ENCODE measurements around the gene PPIP5K1. TPM values are rescaled to one million over a fixed set of nuclear protein-coding genes. Genes with fewer than 3 reads are reported as not detected.

PPIP5K1 gene
- total RNA-seq, 1 experiment from 2014 or later = 34.4 TPM

DNA sequence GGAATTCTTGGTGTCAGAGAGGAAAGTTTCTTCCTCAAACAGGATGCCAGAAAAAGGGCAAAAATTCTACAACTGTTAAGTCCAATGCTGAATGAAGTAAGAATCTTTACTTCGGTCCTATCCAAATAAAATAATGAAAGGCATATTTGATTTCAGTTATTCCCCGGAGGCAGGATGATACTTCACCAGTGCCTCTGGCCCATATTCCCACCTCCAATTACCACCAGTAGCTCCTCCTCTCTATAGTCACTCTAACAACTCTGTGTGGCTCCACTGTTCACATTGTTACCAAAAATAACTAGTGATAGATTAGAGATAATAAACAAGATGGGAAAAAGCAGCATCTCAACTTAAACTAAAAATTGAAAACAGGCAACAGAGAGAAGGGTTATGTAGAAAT is 51.9 kb downstream of the PPIP5K1 start (continued):
- TF ChIP-seq, protein P1, sequence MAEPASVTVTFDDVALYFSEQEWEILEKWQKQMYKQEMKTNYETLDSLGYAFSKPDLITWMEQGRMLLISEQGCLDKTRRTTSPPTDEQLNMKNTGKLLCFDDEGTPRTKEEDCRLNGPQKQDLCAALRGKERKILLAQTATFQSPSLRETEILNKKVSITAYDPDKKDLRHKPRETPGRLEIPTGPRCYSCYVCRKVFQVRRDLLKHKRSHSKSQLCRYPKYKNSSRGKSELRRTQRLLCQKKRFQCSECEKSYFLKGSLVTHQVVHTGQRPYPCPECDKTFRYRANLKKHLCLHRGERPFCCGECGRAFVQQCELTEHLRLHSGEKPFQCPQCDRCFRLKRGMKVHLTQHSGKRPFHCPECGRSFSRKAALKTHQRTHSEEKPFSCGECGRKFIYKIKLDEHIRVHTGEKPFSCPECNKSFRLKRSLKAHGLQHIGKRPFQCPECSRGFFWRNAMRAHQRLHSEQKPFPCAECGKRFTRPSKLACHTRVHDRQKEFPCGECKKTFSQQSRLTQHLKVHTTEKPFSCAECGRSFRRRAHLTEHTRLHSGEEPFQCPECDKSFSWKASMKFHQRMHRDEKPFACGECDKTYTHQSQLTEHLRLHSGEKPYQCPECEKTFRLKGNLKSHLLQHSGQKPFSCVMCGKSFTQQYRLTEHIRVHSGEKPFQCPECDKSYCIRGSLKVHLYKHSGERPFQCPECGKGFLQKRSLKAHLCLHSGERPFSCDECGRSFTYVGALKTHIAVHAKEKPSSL (CRISPR knock-in tag; conservative IDR thresholded peaks at IDR 0.05) = no peak
- TF ChIP-seq, protein P2, sequence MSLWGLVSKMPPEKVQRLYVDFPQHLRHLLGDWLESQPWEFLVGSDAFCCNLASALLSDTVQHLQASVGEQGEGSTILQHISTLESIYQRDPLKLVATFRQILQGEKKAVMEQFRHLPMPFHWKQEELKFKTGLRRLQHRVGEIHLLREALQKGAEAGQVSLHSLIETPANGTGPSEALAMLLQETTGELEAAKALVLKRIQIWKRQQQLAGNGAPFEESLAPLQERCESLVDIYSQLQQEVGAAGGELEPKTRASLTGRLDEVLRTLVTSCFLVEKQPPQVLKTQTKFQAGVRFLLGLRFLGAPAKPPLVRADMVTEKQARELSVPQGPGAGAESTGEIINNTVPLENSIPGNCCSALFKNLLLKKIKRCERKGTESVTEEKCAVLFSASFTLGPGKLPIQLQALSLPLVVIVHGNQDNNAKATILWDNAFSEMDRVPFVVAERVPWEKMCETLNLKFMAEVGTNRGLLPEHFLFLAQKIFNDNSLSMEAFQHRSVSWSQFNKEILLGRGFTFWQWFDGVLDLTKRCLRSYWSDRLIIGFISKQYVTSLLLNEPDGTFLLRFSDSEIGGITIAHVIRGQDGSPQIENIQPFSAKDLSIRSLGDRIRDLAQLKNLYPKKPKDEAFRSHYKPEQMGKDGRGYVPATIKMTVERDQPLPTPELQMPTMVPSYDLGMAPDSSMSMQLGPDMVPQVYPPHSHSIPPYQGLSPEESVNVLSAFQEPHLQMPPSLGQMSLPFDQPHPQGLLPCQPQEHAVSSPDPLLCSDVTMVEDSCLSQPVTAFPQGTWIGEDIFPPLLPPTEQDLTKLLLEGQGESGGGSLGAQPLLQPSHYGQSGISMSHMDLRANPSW (CRISPR knock-in tag; conservative IDR thresholded peaks at IDR 0.05; ENCODE audit: low read depth) = no peak
- TF ChIP-seq FOXP1 (CRISPR knock-in tag; IDR thresholded peaks at IDR 0.05; ENCODE audit: borderline replicate concordance) (no peak), NFE2L1 (CRISPR knock-in tag; IDR thresholded peaks at IDR 0.05) (no peak), HMGA2 (CRISPR knock-in tag; IDR thresholded peaks at IDR 0.05) (no peak), EMX1 (CRISPR knock-in tag; IDR thresholded peaks at IDR 0.05) (no peak), RORB (CRISPR knock-in tag; IDR thresholded peaks at IDR 0.05) (no peak), ZNF512 (CRISPR knock-in tag; IDR thresholded peaks at IDR 0.05; ENCODE audit: borderline replicate concordance) (no peak), GRHL2 (CRISPR knock-in tag; IDR thresholded peaks at IDR 0.05; ENCODE audit: insufficient replicate concordance, severe bottlenecking) (no peak), ZNF263 (CRISPR knock-in tag; IDR thresholded peaks at IDR 0.05; ENCODE audit: low read depth) (no peak), MLX (CRISPR knock-in tag; IDR thresholded peaks at IDR 0.05) (no peak)
- TF ChIP-seq, protein P3, sequence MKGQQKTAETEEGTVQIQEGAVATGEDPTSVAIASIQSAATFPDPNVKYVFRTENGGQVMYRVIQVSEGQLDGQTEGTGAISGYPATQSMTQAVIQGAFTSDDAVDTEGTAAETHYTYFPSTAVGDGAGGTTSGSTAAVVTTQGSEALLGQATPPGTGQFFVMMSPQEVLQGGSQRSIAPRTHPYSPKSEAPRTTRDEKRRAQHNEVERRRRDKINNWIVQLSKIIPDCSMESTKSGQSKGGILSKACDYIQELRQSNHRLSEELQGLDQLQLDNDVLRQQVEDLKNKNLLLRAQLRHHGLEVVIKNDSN (CRISPR knock-in tag; IDR thresholded peaks at IDR 0.05) = no peak
- TF ChIP-seq, protein P4, sequence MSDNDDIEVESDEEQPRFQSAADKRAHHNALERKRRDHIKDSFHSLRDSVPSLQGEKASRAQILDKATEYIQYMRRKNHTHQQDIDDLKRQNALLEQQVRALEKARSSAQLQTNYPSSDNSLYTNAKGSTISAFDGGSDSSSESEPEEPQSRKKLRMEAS (CRISPR knock-in tag; IDR thresholded peaks at IDR 0.05) = no peak

DNA sequence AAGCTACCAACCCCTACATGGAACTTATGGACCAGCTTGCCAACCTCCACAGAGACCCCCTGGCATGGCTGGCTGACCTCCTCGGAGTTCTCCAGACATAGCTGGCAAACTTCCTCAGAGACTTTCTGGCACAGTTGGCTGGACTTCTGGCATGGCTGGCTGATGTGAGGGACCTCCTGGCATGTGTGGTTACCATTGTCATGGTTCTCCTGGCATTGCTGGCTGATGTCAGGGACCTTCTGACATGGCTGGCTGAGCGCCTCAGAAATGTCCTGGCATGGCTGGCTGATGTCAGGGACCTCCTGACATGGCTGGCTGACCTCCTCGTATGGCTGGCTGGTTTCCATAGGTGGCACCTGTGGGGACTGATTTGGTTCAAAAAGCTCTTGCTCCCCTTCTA is 55.1 kb downstream of the PPIP5K1 start:
- H3K4me1 Mint-ChIP-seq = peaks cover 21% of the 10 kb centered on the region
- TF ChIP-seq, protein P4 (CRISPR knock-in tag; IDR thresholded peaks at IDR 0.05) = no peak
- no peak for TF ChIP-seq KAT7 (CRISPR knock-in tag; IDR thresholded peaks at IDR 0.05; ENCODE audit: borderline replicate concordance)
- no peak for TF ChIP-seq FOXP1 (CRISPR knock-in tag; IDR thresholded peaks at IDR 0.05; ENCODE audit: borderline replicate concordance)
- TF ChIP-seq GABPB1 (CRISPR knock-in tag; IDR thresholded peaks at IDR 0.05) = no peak
- TF ChIP-seq CTCF (IDR thresholded peaks at IDR 0.05) = no peak
- no peak for TF ChIP-seq ZNF121 (CRISPR knock-in tag; IDR thresholded peaks at IDR 0.05)
- no peak for TF ChIP-seq ERG (CRISPR knock-in tag; IDR thresholded peaks at IDR 0.05)
- TF ChIP-seq, protein P5, sequence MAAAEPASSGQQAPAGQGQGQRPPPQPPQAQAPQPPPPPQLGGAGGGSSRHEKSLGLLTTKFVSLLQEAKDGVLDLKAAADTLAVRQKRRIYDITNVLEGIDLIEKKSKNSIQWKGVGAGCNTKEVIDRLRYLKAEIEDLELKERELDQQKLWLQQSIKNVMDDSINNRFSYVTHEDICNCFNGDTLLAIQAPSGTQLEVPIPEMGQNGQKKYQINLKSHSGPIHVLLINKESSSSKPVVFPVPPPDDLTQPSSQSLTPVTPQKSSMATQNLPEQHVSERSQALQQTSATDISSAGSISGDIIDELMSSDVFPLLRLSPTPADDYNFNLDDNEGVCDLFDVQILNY (CRISPR knock-in tag; IDR thresholded peaks at IDR 0.05) = no peak
- TF ChIP-seq JUN (CRISPR knock-in tag; IDR thresholded peaks at IDR 0.05) = no peak
- TF ChIP-seq TCF7 (CRISPR knock-in tag; IDR thresholded peaks at IDR 0.05; ENCODE audit: low read depth) = no peak
- TF ChIP-seq E2F4 (CRISPR knock-in tag; IDR thresholded peaks at IDR 0.05; ENCODE audit: borderline replicate concordance, low read depth) = no peak

More for the DNA sequence above, 55.1 kb downstream of the PPIP5K1 start:
- CTCF ChIA-PET = no interaction called here
- no peak overlapping the region for H3K27ac Mint-ChIP-seq
- no peaks in the 10 kb centered on the region for H3K9me3 Mint-ChIP-seq
- no peaks in the 10 kb centered on the region; the same call in 1 of the 2 replicates for H3K36me3 Mint-ChIP-seq
- no peaks in the 10 kb centered on the region; the same call in 1 of the 2 replicates for H3K27me3 Mint-ChIP-seq (ENCODE audit: low read depth)
- no peak overlapping the region for H3K4me3 Mint-ChIP-seq
- POLR2A ChIA-PET = interaction anchor here (0.6 kb wide), 1 partner anchor 178 kb away, joined by 5 read pairs; no protein-coding TSS in a partner anchor
- DNase-seq (ENCODE audit: low spot score) (no peak), ATAC-seq (no peak)
